Stimulated activated CD8-positive, alpha-beta memory T cell treated with anti-CD3 and anti-CD28 coated beads, Interleukin-15, amount 100 ng/mL, for 48 hours (primary cell): ENCODE measurements around the gene OR5H15.
"Not testable (repeated sequence)": the region's sequence is repeated elsewhere in the genome, so short reads cannot be mapped to it uniquely, and the experiment has no call there.

ENCODE experiments used
- DNase-seq, 2 donors: peaks; one replicate each; pipeline ENCODE4 v3.0.0-alpha.2; 2020; ENCODE audit warnings: low read depth in 2 of 2

The OR5H15 gene

GRCh38 chr3:98166396-98166795 is at the start of gene OR5H15:
OR5H15 (plus strand) TSS chr3:98166696; CDS start chr3:98168700, 2,004 bp downstream.
- no peak for DNase-seq

- no peak for DNase-seq
Observed at GRCh38 chr3:98130421-98130820, 36.1 kb upstream of the OR5H15 start, which contains the start of gene OR5H1. OR5H1 (plus strand) TSS chr3:98130721; CDS start chr3:98132698, 1,977 bp downstream.

DNA sequence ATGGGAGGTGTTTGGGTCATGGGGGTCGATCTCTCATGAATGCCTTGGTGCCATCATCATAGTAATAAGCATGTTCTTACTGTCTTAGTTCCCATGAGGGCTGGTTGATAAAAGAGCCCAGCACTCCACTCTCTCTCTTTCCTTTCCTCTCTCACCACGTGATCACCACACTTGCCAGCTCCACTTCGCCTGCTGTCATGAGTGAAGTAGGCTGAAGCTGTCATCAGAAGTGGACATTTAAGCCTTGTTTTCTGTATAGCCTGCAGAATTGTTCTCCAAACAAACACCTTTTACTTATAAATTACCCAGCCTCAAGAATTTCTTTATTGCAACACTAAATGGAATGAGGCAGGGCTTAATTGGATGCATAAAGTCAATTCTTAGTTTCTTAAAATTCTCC is 29.9 kb upstream of the OR5H15 start:
- no peak for DNase-seq

DNA sequence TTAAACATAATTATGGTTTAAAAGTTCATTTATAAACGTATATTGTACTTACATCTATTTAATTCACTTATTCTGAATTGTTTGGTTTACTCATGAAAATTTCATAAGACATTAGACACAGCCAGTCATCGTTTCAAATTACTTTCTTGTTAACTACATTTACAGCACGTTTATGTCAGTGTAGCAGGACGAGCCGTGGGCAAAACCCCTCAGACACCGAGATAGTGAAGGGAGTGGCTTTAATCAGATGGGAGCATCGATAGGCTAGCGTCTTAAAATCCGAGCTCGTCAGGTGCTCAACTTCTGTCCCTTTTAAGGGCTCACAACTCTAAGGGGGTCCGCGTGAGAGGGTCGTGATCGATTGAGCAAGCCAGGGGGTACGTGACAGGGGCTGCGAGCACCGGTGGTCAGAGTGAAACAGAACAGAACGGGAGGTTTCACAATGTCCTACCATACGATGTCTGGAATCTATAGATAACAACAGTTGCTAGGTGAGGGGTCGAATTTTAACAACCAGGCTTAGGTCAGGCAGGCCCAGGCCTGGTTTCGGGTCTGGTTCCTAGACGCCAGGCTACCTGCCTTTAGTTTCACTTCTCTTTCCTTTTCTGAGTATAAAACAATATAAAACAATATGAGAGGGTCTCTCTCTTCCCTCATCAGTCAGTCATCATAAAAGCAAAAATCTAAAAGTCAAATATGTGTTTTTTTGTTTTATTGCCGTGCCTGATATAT is 28.5 kb upstream of the OR5H15 start:
- not testable (repeated sequence) for DNase-seq

GRCh38 chr3:98140531-98140930 is 26.0 kb upstream of the OR5H15 start:
- DNase-seq, result no peak

DNA sequence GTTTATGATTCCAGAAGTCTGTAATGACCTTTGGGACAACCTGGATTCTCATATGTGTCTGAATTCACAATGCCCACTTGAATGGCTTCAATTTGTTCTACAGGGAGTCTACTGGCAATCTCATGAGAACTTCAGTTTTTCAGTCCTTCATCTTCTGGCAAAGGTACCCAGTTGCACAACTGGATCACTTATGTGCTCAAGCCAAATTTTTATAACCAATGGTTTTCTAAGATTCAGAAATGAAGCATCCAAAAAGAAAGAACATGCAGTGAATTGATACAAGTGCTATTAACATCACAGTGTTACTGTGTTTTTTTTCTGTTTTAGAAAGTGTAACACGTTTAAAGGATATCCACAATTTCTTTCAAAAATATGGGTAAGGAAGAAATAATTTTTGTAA is 19.3 kb upstream of the OR5H15 start, which contains the start of gene OR5H14:
Gene OR5H14, plus strand, starts transcription at position 301 of the 400 bp plus-strand sequence. CDS start 1,907 bp downstream, outside the sequence.
- no peak for DNase-seq

DNA sequence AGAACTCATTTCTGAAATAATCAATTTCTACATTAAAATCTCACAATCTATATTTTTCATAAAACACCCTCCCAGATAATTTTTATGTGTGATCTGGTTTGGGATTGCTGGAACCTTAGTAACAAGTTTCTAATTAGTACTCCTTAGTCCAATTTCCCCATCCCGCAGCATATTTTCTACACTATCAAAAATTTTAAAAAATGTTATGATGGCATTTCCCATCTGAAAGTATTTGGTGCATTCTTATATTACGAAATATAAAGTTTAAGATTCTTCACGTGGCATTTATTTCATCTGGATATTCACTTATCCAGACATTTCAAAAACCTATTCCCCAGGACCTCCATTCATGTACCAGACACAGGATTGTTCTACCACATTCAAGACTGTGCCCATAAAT is 17.7 kb upstream of the OR5H15 start:
- DNase-seq, result no peak

- DNase-seq, result not testable (repeated sequence)
Observed at GRCh38 chr3:98149456-98149855, 17.0 kb upstream of the OR5H15 start.

DNA sequence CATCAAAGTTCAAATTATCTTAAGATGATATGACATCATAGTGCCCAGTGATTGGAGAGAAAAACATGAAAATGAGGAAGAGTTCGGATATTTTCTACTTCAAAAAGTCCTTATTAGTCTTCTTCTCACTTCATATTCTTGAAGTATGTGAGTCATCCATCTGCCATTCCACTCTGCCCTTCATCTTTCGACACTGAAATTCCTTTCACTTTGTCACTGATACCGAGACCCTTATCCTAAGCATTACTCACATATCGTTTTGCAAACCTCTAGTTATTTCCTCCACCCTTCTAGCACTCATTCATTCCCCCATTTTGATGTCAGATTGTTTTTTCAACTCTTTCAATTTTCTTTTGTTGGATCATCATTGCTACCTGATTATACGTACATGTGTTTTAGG is 15.3 kb upstream of the OR5H15 start:
- no peak for DNase-seq

- DNase-seq, result no peak
Observed at GRCh38 chr3:98171071-98171470, 4.6 kb downstream of the OR5H15 start.

DNA sequence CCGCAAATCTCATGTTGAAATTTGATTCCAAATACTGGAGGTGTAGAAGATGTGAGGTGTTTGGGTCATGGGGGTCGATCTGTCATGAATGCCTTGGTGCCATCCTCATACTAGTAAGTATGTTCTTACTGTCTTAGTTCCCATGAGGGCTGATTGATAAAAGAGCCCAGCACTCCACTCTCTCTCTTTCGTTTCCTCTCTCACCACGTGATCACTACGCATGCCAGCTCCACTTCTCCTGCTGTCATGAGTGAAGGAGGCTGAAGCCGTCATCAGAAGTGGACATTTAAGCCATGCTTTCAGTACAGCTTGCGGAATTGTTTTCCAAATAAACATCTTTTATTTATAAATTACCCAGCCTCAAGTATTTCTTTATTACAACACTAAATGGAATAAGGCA is 6.1 kb downstream of the OR5H15 start:
- no peak for DNase-seq

DNA sequence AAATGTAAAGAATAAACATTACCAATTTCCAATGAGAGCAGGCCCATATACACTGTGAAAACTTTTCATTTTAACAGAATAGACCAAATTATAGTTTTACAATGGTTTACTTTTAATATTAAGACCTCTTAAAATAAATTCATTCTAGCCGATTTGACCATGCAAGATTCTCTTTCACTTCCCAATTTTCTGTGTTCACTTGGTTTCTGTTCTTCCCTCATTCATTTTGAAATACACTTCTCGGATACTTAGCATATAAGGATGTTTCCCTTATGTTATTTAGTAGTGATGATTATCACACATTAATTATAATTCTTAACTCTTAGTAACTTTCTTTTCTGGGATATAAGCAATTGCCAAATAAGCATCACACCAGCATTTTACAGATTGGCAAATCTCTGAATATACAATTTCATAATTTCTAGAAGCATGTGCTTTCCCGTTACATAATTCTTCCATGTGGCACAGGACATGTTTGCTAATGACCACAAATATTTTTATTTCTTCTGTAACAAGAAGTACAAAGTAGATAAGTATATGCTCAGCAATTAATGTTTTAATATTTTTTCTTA is 13.9 kb downstream of the OR5H15 start:
- DNase-seq, result no peak

GRCh38 chr3:98182196-98182595 is 15.7 kb downstream of the OR5H15 start:
- DNase-seq, result no peak

DNA sequence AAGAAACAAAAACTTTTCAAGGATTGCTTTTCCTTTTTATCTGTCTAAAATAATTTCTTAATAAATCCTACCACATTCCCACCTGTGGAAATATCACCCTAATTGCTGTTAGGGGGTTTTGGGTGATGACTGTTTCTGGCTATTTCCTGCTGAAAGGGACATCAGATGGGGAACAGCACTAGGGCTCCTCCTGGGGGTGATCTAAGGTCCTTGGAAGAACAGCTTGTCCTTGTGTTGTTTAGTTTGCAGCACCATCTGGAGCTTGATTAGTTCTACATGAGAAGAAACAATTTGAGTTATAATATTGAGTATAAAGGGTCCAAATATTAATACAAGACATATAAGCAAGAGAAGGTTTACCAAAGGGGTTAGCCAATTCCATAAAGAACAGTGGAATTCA is 18.7 kb downstream of the OR5H15 start:
- no peak for DNase-seq

GRCh38 chr3:98188545-98188944 is 22.0 kb downstream of the OR5H15 start:
- no peak for DNase-seq

GRCh38 chr3:98190911-98191310 is 24.4 kb downstream of the OR5H15 start:
- DNase-seq, result not testable (repeated sequence)

DNA sequence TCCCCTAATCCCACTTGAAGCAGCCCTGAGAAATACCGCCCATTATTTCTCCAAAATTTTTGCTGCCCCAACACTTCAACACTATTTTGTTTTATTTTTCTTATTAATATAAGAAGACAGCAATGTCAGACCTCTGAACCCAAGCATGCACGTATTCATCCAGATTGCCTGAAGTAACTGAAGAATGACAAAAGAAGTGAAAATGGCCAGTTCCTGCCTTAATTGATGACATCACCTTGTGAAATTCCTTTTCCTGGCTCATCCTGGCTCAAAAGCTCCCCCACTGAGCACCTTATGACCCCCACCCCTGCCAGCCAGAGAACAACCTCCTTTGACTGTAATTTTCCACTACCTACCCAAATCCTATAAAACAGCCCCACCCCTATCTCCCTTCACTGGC is 29.8 kb downstream of the OR5H15 start:
- DNase-seq, result not testable (repeated sequence)

GRCh38 chr3:98199020-98199419 is 32.5 kb downstream of the OR5H15 start:
- DNase-seq, result no peak

- DNase-seq, result no peak
Observed at GRCh38 chr3:98209244-98209643, 42.7 kb downstream of the OR5H15 start.

- no peak for DNase-seq
Observed at GRCh38 chr3:98213276-98213675, 46.8 kb downstream of the OR5H15 start.

GRCh38 chr3:98215051-98215450 is 48.6 kb downstream of the OR5H15 start:
- no peak for DNase-seq
